Myocyte (in vitro differentiated cells): ENCODE data around the gene MPP2. TPM values are rescaled to one million over a fixed set of nuclear protein-coding genes. Genes with fewer than 3 reads are reported as not detected.
"Not testable (repeated sequence)": the region's sequence is repeated elsewhere in the genome, so short reads cannot be mapped to it uniquely, and the experiment has no call there.

ENCODE experiments used
- DNase-seq: peaks from one replicate; pipeline ENCODE4 v3.0.0-alpha.2; 2012; ENCODE audit warnings: low read depth
- total RNA-seq: library from RNA; depleted of rRNA; stranded (reverse); fragments of >200 nt; gene quantifications from 2 replicates; pipeline ENCODE4 v1.2.3, GENCODE V29; 2014

Gene MPP2
- total RNA-seq, 1 donor from 2014 or later = 0.96 TPM

DNA sequence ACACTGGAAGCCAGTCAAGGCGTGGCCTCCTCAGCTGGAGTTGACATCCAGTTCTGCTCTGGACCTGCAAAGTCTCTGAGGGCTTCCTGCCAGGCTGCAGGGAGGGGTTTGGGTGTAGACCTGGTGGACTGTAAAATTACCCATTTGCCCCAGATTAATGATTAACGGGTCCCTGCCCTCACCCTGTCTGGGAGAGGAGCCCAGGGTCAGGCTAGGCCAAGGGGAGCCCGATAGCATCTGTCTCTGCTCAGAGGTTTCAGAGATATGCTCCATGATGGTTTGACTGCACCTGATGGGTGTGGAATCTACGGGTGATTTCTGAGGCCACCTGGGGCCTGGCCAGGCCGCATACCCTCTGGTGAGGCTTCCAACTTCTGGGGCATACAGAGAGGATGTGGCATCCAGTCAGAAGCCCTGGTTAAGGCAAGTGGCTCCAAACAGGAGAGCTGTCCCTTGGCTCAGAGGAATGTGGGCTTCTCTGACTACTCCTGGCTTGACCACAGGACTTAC is 23.8 kb upstream of the MPP2 start:
- DNase-seq = peak; percentile 24

DNA sequence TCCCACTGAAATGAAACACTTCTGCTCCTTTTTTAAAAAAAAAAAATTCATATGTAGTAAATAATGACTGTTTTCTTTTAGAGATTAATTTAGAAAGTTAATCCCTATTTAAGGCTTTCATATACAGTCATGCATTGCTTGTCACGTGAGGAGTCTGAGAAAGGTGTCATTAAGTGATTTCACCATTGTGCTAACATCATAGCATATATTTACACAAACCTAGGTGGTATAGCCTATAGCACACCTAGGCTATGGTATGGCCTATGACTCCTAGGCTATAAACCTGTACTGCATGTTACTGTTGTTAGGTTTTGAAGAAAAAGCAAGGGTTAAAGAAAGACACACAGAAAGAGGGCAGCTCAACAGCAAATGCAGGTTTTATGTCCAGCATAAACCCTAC is 21.3 kb upstream of the MPP2 start:
- DNase-seq = no peak

DNA sequence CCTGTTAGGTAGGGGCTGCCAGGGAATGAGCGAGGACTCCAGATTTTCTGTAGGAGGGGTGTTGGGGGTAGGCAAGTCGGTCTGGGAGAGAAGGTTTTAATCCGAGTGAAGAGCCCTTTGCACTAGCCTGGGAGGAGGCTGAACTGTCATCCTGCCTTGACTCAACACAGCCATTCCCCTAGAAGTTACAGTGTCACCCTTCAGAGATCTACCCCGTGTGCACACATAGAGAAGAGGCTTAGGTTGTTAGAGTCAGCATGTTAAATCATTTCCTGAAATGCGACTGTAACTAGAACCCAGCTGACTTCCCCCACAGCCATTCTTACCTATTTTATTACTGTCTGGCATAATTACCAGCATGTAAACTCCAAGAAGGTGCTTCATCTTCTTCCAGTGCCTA is 20.6 kb upstream of the MPP2 start:
- DNase-seq = not testable (repeated sequence)

- DNase-seq = peak; percentile 36
Measured at GRCh38 chr17:43927060-43927864, 19.9 kb upstream of the MPP2 start.

DNA sequence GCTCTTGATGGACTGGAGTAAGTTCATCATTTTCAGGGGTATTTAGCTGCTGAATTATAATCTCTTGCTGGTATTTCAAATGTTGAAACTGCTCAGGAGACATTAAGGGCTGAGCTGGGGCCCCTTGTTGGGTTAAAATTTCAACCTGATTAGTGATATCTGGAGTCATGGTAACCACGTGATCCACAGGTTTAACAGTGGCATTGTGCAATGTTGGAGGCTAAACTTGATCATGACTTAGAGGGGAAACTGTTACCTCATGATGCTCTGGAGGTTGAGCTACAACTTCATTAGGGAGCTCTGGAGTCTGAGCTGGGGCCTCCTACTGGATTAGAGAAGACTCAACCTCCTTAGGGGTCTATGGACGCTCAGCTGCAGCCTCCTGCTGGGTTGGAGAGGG is 17.2 kb upstream of the MPP2 start:
- no peak for DNase-seq

DNA sequence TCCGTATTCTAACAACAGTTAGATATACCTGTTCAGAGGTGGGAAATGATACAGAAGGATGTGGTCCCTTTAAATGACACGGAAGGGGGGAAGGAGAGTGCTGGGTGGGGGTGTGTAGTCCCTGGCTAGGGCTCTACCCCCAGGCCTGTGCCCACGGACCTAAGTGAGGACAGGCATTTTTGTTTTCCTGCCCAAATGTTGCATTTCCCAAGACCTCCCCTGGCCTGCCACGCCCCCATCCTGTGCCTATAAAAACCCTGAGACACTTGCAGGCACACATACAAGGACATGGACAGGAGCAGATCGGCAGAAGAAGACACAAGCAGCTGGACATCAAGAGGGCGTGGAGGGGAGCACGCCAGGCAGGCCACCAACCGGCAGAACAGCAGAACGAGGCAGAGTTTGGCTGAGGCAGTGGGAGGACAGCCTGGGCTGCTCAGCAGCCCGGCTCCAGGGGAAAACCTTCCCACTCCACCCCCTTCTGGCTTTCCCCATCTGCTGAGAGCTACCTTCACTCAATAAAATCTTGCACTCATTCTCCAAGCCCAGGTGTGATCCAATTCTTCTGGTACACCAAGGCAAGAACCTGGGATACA is 13.3 kb upstream of the MPP2 start:
- no peak for DNase-seq

GRCh38 chr17:43918026-43918389 is 10.7 kb upstream of the MPP2 start:
- no peak for DNase-seq

- DNase-seq = peak; percentile 41
Measured at GRCh38 chr17:43917348-43918025, 10.2 kb upstream of the MPP2 start.

DNA sequence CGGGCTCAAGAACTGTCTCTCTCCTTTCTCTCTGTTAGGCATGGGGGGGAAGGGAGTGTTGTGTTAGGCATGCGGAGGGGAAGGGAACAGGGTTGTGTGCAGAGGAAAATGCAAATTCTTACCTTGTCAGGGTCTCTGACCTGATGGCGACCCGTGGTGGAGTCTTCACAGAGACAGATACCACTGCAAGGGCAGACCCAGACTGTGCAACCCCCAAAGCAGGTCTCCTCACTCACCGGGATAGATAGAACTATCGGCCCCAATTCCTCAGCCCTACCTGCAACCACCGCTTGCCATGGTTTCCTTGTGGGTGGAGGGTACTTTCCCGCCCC is 9.6 kb upstream of the MPP2 start:
- no peak for DNase-seq

DNA sequence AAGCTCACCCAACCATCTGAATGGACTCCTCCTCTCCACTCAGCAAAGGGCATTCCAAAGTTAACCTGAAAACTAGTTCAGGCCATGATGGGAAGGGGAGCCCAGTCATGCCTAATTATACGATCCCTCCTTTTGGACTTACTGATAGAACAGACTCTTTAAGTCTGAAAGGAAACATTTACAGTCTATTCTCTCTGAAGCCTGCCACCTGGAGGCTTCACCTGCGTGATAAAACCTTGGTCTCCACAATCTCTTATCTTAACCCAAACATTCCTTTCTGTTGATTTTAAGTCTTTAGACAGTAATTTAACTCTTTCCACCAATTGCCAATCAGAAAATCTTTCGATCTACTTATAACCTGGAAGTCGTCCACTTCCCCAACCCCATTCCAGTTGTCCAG is 9.0 kb upstream of the MPP2 start:
- no peak for DNase-seq

DNA sequence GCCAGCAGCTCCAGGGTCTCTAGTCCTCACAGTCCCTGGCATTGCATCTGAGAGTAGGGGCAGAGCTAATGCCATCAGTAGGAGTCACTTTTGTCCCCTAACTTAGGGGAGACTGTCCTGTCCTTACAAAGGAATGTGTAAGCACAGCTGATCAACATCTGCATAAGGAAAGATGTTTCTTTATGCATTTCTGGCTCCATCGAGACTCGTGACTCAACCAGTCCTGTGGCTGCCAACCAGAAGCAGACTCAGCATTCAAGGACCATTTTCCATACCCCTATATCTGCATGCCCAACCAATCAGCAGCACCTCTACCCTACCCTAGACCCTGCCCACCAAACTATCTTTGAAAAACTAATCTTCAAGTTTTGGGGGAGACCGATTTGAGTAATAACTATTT is 8.2 kb upstream of the MPP2 start:
- DNase-seq = no peak

DNA sequence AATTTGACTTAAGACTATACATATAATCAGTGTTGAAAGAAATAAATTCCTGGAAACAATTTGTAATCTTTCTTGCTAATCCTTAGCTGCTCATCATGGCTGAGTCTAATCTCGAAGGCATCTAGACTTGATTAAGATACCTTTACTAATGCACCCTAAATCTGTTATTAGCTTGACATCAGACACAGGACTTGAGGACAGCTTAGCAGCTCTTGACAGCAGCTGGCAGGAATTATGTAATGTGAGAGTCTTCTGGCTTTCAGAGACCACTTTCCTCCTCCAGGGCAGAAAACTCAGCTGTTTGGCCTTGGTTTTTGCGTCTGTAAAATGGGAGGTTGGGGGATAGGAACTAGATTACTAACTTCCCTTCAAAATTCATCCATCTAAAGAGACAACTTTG is 7.1 kb upstream of the MPP2 start:
- peak; percentile 28 for DNase-seq

DNA sequence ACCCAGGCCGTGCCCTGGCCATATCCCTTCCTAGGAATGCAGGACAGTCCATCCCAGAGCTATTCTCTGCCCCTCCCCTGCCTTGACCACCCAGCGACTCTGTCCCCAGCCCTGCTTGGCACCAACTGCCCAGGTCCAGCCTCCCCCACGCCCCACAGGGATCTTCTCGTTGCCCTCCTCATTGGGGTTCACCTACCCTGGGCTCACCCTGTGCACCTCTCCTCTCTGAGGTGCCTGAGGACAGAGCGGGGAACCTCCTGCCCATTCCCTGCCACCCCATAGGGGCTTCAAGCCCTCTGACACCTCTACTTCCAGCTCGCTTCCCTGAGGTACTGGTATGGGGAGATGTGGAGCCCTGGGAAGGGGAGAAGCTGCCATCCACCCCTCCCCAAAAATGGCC is 6.2 kb upstream of the MPP2 start:
- no peak for DNase-seq

DNA sequence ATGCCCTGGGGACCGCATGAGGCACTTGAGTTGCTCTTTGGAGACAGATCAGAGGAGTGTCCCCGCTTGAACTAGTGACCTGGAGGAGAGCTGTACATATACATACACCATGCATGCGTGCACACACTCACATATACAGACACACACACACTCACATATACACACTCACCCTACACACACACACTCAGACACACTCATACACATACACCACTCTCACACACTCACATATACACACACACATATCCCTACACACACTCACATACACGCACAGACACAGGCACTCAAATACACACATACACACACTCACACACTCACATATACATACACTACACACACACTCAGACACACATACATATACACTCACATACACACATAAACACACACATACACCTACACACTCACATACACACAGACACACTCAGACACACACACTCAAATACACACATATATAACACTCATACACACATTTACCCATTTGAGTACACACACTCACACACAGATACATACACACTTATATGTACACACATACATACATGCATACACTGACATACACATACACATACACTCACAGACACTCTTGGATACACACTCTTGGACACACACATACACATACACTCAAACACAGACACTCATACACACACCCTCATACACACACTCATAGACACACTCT is 5.4 kb upstream of the MPP2 start:
- DNase-seq = no peak

GRCh38 chr17:43911904-43912303 is 4.6 kb upstream of the MPP2 start:
- no peak for DNase-seq

- no peak for DNase-seq
Measured at GRCh38 chr17:43909537-43910231, 2.3 kb upstream of the MPP2 start.

GRCh38 chr17:43907998-43908721 is 824 bp upstream of the MPP2 start:
- DNase-seq = peak; percentile 71

GRCh38 chr17:43906951-43907424 is 348 bp downstream of the MPP2 start:
- no peak for DNase-seq

DNA sequence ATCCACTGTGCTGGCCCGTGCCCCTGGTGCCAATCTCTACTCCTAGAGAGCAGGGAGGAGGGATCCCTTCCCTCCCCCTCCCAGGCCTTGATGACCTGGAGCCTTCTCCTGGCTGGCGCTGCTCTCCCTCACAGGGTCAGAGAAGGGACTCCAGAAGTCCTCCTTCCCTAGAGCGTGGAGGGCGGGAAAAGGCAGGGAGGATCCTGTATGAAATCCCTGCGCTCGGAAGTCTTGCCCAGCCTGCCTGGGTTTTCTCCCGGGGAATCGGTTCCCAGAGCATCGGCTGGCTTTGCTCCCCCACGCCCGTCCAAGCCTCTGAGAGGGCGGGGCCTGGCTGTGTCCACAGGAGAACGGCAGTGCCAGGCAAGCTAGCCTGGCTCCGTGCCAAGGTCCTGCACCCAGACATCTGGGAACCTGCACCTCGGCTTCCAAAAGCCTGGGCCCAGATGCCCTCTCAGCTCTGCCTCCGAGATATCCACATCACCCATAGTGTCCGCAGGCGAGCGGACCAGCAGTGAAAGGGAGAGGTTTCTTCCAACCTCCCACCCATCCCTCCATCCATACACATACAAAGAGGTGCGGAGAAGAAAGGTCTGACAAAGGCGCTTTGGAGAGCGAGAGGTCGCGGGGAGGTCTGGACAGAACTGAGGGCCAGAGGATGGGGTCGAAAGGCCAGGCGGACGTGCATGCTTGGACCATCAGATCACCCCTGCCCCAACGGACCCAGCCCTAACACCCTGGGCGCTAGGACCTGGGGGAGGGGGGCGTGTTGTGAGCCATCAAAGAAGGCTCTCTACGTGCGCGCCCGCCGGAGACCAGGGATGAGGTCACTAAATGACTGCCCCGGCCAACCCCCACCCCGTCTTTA is 1.1 kb downstream of the MPP2 start:
- peak; percentile 68 for DNase-seq
